Right lung (tissue), 5 donors: ENCODE results near the gene POLRMT. TPM values are rescaled to one million over a fixed set of nuclear protein-coding genes. Genes with fewer than 3 reads are reported as not detected.

Source experiments
- polyA plus RNA-seq, 5 donors: library from polyadenylated mRNA; unstranded; fragments of 120-200 nt; gene quantifications; one replicate each; pipeline versions ENCODE4 v1.2.1 to v1.2.3, GENCODE V29; 2013; ENCODE audit warnings: inconsistent platforms in 1 of 5, low replicate concordance in 1 of 5; ENCODE audit not compliant: insufficient read length in 5 of 5, insufficient read depth in 1 of 5

Gene POLRMT
- polyA plus RNA-seq, 5 donors: 28.9 to 46.0 (median 43.0) TPM

Other genes starting within 250 kb of the POLRMT start
- under 1 TPM; 0.33 to 0.86 (median 0.54) TPM for gene C2CD4C, start 224.4 kb downstream of the POLRMT start, polyA plus RNA-seq
- 10 to 100 TPM; 13.3 to 30.9 (median 21.0) TPM for gene SHC2, start 172.5 kb downstream of the POLRMT start, polyA plus RNA-seq
- gene MADCAM1, start 137.1 kb downstream of the POLRMT start, polyA plus RNA-seq: 10 to 100 TPM in 2 of 5 donors, 1 to 10 TPM in 3; 4.0 to 14.7 (median 6.2) TPM
- gene TPGS1, start 126.0 kb downstream of the POLRMT start, polyA plus RNA-seq: 10 to 100 TPM in 1 of 5 donors, 1 to 10 TPM in 4; 4.0 to 15.5 (median 6.6) TPM
- 10 to 100 TPM; 43.5 to 68.9 (median 50.8) TPM for gene CDC34, start 101.8 kb downstream of the POLRMT start, polyA plus RNA-seq
- 1 to 10 TPM in 1 of 5 donors, under 1 TPM in 4; 0.32 to 1.1 (median 0.76) TPM for gene GZMM, start 89.5 kb downstream of the POLRMT start, polyA plus RNA-seq
- gene BSG, start 60.9 kb downstream of the POLRMT start, polyA plus RNA-seq: 100 to 1,000 TPM; 219 to 458 (median 275) TPM
- under 1 TPM; 0.05 to 0.15 (median 0.13) TPM for gene HCN2, start 43.7 kb downstream of the POLRMT start, polyA plus RNA-seq
- gene FGF22, start 6.3 kb upstream of the POLRMT start, polyA plus RNA-seq: under 1 TPM; 0.19 to 0.57 (median 0.22) TPM
- gene RNF126, start 29.7 kb upstream of the POLRMT start, polyA plus RNA-seq: 10 to 100 TPM; 13.8 to 33.6 (median 19.8) TPM
- 10 to 100 TPM in 3 of 5 donors, 1 to 10 TPM in 2; 7.0 to 17.2 (median 12.9) TPM for gene FSTL3, start 42.9 kb upstream of the POLRMT start, polyA plus RNA-seq
- gene PRSS57, start 61.9 kb upstream of the POLRMT start, polyA plus RNA-seq: under 1 TPM in 4 of 5 donors, not detected in 1; 0.14 to 0.64 (median 0.39) TPM
- 10 to 100 TPM; 32.5 to 62.8 (median 43.2) TPM for gene PALM, start 75.4 kb upstream of the POLRMT start, polyA plus RNA-seq
- 10 to 100 TPM in 2 of 5 donors, 1 to 10 TPM in 3; 5.7 to 17.2 (median 9.4) TPM for gene MISP, start 117.6 kb upstream of the POLRMT start, polyA plus RNA-seq
- 100 to 1,000 TPM; 294 to 375 (median 310) TPM for gene PTBP1, start 163.9 kb upstream of the POLRMT start, polyA plus RNA-seq
- 10 to 100 TPM in 1 of 5 donors, 1 to 10 TPM in 4; 3.0 to 13.7 (median 7.1) TPM for gene PLPPR3, start 188.4 kb upstream of the POLRMT start, polyA plus RNA-seq
- 1 to 10 TPM; 1.4 to 4.4 (median 1.9) TPM for gene AZU1, start 194.3 kb upstream of the POLRMT start, polyA plus RNA-seq
- 1 to 10 TPM; 1.4 to 3.4 (median 2.2) TPM for gene PRTN3, start 207.5 kb upstream of the POLRMT start, polyA plus RNA-seq
- gene ELANE, start 218.8 kb upstream of the POLRMT start, polyA plus RNA-seq: 1 to 10 TPM in 2 of 5 donors, under 1 TPM in 3; 0.20 to 1.7 (median 0.75) TPM
- 10 to 100 TPM in 1 of 5 donors, 1 to 10 TPM in 4; 4.7 to 31.4 (median 6.3) TPM for gene CFD, start 226.1 kb upstream of the POLRMT start, polyA plus RNA-seq